Measurements from ENCODE around the gene POMC. TPM values are rescaled to one million over a fixed set of nuclear protein-coding genes. Genes with fewer than 3 reads are reported as not detected.

The POMC gene
- total RNA-seq, 4 donors from 2014 or later, result 1.4 to 26.9 (median 6.4) TPM

DNA sequence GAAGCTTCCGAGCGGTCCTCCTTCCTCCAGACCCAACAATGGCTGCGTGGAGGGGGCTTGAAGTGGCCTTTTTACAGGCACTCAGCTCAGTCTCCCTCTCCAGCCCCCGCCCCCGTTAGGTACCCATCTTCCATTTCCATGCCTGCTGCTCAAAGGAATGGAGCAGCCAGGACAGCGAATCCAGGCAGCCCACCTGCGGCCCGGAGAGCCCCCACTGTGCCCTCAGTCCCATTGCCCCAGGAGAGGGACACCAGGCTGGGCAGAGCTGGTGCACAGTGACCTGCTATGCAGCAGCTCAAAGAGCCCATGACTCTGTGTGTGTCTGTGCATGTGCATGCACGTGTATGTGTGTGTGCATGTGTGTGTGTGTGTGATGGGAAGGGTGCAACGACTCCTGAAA is 10.6 kb upstream of the POMC start:
- H3K27me3 ChIP-seq, result no peaks in the 10 kb centered on the region
- H3K4me1 ChIP-seq, result no peaks in the 10 kb centered on the region
- intact Hi-C loops (cut with DNase I; ENCODE audit: low total_unique reads), result no loop called here
- no peak overlapping the region for H3K4me3 ChIP-seq
- H3K9me3 ChIP-seq, result no peaks in the 10 kb centered on the region
- DNase-seq, result no peak
- no peaks in the 10 kb centered on the region for H3K36me3 ChIP-seq
- no peak overlapping the region for H3K27ac ChIP-seq
- TF ChIP-seq POLR2A (IDR thresholded peaks at IDR 0.05) (no peak), CTCF (IDR thresholded peaks at IDR 0.05) (no peak)

DNA sequence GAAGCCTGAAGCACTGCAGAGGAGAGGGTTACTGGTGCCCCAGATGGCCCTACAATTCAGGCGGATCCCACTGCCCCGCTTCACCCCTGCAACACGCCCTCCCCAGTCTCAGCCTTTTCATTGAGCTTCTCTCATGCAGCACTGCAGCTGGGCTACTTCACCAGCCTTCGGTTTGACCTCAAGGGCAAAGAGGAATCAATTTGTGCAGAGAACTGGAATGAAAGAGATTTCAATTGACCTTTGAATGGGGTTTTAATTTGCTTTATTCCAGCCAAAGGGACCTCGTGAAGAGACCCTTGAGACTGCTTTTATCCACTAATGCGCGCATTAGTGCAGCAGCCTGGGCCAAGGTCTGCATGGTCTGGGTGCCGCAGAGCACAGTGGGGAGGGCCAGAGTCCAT is 8.8 kb upstream of the POMC start:
- Histone ChIP-seq H3K4me3 (no peak overlapping the region), H3K27me3 (no peaks in the 10 kb centered on the region), H3K27ac (no peak overlapping the region), H3K9me3 (no peaks in the 10 kb centered on the region), H3K4me1 (no peaks in the 10 kb centered on the region), H3K36me3 (no peaks in the 10 kb centered on the region)
- intact Hi-C loops (cut with DNase I; ENCODE audit: low total_unique reads), result no loop called here
- DNase-seq, result no peak
- no peak for TF ChIP-seq POLR2A (IDR thresholded peaks at IDR 0.05)
- TF ChIP-seq CTCF (IDR thresholded peaks at IDR 0.05), result no peak

- no peaks in the 10 kb centered on the region for H3K36me3 ChIP-seq
- TF ChIP-seq CTCF (IDR thresholded peaks at IDR 0.05), result no peak
- no peak for TF ChIP-seq POLR2A (IDR thresholded peaks at IDR 0.05)
- DNase-seq, result no peak
- no peaks in the 10 kb centered on the region for H3K4me1 ChIP-seq
- no peaks in the 10 kb centered on the region for H3K9me3 ChIP-seq
- no peak overlapping the region for H3K27ac ChIP-seq
- no peaks in the 10 kb centered on the region for H3K27me3 ChIP-seq
- no peak overlapping the region for H3K4me3 ChIP-seq
- intact Hi-C loops (cut with DNase I; ENCODE audit: low total_unique reads), result no loop called here
Observed at GRCh38 chr2:25176541-25177181, 8.3 kb upstream of the POMC start.

DNA sequence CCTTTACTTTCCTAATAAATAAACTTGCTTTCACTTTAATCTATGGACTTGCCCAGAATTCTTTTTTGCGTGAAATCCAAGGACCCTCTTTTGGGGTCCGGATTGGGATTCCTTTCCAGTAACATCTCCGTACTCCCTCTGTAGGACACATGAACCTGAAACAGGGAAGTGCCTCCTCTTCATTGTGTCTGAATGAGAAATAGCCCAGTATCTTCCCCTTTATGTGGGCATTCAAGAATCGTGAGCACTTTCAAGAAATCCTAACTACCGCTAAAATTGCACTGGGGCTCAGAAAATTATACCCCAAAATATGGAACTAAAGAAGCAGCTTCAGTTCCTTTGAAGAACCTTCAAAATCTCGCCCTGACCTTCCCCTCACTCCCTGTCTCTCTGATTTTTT is 7.8 kb upstream of the POMC start:
- DNase-seq, result no peak
- Histone ChIP-seq H3K4me3 (no peak overlapping the region), H3K36me3 (no peaks in the 10 kb centered on the region), H3K27me3 (no peaks in the 10 kb centered on the region), H3K4me1 (no peaks in the 10 kb centered on the region), H3K27ac (no peak overlapping the region), H3K9me3 (no peaks in the 10 kb centered on the region)
- intact Hi-C loops (cut with DNase I; ENCODE audit: low total_unique reads), result no loop called here
- TF ChIP-seq CTCF (IDR thresholded peaks at IDR 0.05) (no peak), POLR2A (IDR thresholded peaks at IDR 0.05) (no peak)

- H3K4me3 ChIP-seq, result no peak overlapping the region
- intact Hi-C loops (cut with DNase I; ENCODE audit: low total_unique reads), result no loop called here
- H3K9me3 ChIP-seq, result no peaks in the 10 kb centered on the region
- H3K4me1 ChIP-seq, result no peaks in the 10 kb centered on the region
- DNase-seq, result no peak
- H3K36me3 ChIP-seq, result no peaks in the 10 kb centered on the region
- H3K27ac ChIP-seq, result no peak overlapping the region
- TF ChIP-seq POLR2A (IDR thresholded peaks at IDR 0.05) (no peak), CTCF (IDR thresholded peaks at IDR 0.05) (no peak)
- no peaks in the 10 kb centered on the region for H3K27me3 ChIP-seq
Observed at GRCh38 chr2:25174192-25174861, 5.9 kb upstream of the POMC start.
